SK-N-SH (cell line): ENCODE results near the gene MARK3. TPM values are rescaled to one million over a fixed set of nuclear protein-coding genes. Genes with fewer than 3 reads are reported as not detected.

Source experiments
- CTCF ChIA-PET: fragments of 300-600, 350-600 bp; formaldehyde crosslinking; extraction: SDS; loops from one replicate; lab custom pipeline; 2021; lab: Yijun Ruan, JAX
- POLR2A ChIA-PET: fragments of 350-600 bp; sonication (Branson Sonifier 250); formaldehyde crosslinking; extraction: SDS; loops from one replicate; lab custom pipeline; 2020; ENCODE audit warnings: antibody characterized with exemption, inconsistent platforms; lab: Yijun Ruan, JAX
- DNase-seq: peaks from one replicate; pipeline ENCODE4 v3.0.0; 2012
- H2AFZ ChIP-seq: fragments of 200-600 bp; sonication (generic); 2 replicates; pipeline ENCODE4 v1.8.1; 2016; ENCODE audit warnings: antibody characterized with exemption, mild to moderate bottlenecking, low read depth
- H3F3A ChIP-seq: fragments of 200-600 bp; sonication (generic); replicated peaks from 2 replicates; pipeline ENCODE3; 2016; ENCODE audit warnings: antibody characterized with exemption, mild to moderate bottlenecking; ENCODE audit not compliant: insufficient read depth
- H3K27ac ChIP-seq, 2 experiments: fragments of 200-500 bp in 1 of 2; fragments of 200-600 bp in 1 of 2; sonication (Bioruptor generic) in 1 of 2; sonication (generic), shearing (Covaris generic) in 1 of 2; 2 replicates each; pipeline versions ENCODE4 v1.5.1 to v1.6.1; 2014 to 2016; ENCODE audit warnings: low read depth in 2 of 2, inconsistent platforms in 1 of 2, low read length in 1 of 2, mild to moderate bottlenecking in 1 of 2, mixed read lengths in 1 of 2
- H3K27me3 ChIP-seq: fragments of 200-600 bp; sonication (generic), shearing (Covaris generic); 2 replicates; pipeline ENCODE4 v1.6.1; 2016; ENCODE audit warnings: mixed run types; ENCODE audit not compliant: insufficient read depth
- H3K36me3 ChIP-seq, 2 experiments: fragments of 200-500 bp in 1 of 2; fragments of 200-600 bp in 1 of 2; sonication (Bioruptor generic) in 1 of 2; sonication (generic) in 1 of 2; replicated peaks in 1 of 2; 2 replicates each; pipeline versions ENCODE3 to v1.5.1; 2014 to 2016; ENCODE audit warnings: low read length in 1 of 2, mild to moderate bottlenecking in 1 of 2; ENCODE audit not compliant: insufficient read depth in 2 of 2, control insufficient read depth in 1 of 2
- H3K4me1 ChIP-seq, 2 experiments: fragments of 200-500 bp in 1 of 2; fragments of 200-600 bp in 1 of 2; sonication (Bioruptor generic) in 1 of 2; sonication (generic), shearing (Covaris generic) in 1 of 2; 2 replicates each; pipeline versions ENCODE4 v1.5.1 to v1.6.1; 2014 to 2016; ENCODE audit warnings: low read depth in 1 of 2, low read length in 1 of 2, mixed run types in 1 of 2; ENCODE audit not compliant: insufficient read depth in 2 of 2, control insufficient read depth in 1 of 2
- H3K4me2 ChIP-seq: fragments of 200-600 bp; sonication (generic), shearing (Covaris generic); 2 replicates; pipeline ENCODE4 v1.6.1; 2017; ENCODE audit warnings: mixed run types
- H3K4me3 ChIP-seq, 2 experiments: fragments of 200-500 bp in 1 of 2; fragments of 200-600 bp in 1 of 2; sonication (Bioruptor generic) in 1 of 2; sonication (generic), shearing (Covaris generic) in 1 of 2; 2 replicates each; pipeline versions ENCODE4 v1.5.1 to v1.8.1; 2014 to 2016; ENCODE audit warnings: low read depth in 2 of 2, inconsistent platforms in 1 of 2, low read length in 1 of 2, mild to moderate bottlenecking in 1 of 2, mixed read lengths in 1 of 2, moderate library complexity in 1 of 2
- H3K79me2 ChIP-seq: fragments of 200-600 bp; sonication (generic); 2 replicates; pipeline ENCODE4 v1.8.1; 2017; ENCODE audit warnings: mild to moderate bottlenecking; ENCODE audit not compliant: insufficient read depth
- H3K9ac ChIP-seq: fragments of 200-600 bp; sonication (generic); 2 replicates; pipeline ENCODE4 v1.6.1; 2017; ENCODE audit warnings: mixed run types
- H3K9me2 ChIP-seq: fragments of 200-600 bp; sonication (generic); 2 replicates; pipeline ENCODE4 v1.6.1; 2017; ENCODE audit warnings: mixed run types
- H3K9me3 ChIP-seq: fragments of 200-600 bp; sonication (generic); 2 replicates; pipeline ENCODE4 v1.6.1; 2017; ENCODE audit warnings: mixed run types, mild to moderate bottlenecking, moderate library complexity
- H4K20me1 ChIP-seq: fragments of 200-600 bp; sonication (generic); 2 replicates; pipeline ENCODE4 v1.6.1; 2017; ENCODE audit warnings: mild to moderate bottlenecking, mixed run types; ENCODE audit not compliant: insufficient read depth
- CTCF ChIP-seq: fragments of 200-600 bp; sonication (generic); IDR thresholded peaks from 2 replicates; pipeline ENCODE4 v1.6.1; 2017; ENCODE audit warnings: antibody characterized with exemption, mild to moderate bottlenecking, moderate library complexity
- EP300 ChIP-seq, 2 experiments: IDR thresholded peaks; 2 replicates each; pipeline versions ENCODE4 v1.4.0 to v1.6.1; 2012; ENCODE audit warnings: borderline replicate concordance in 1 of 2, low read depth in 1 of 2, low read length in 1 of 2
- GABPA ChIP-seq: IDR thresholded peaks from 2 replicates; pipeline ENCODE4 v1.4.0; 2012; ENCODE audit warnings: low read depth, mild to moderate bottlenecking
- GATA2 ChIP-seq: sonication (generic); formaldehyde crosslinking; IDR thresholded peaks from 2 replicates; pipeline ENCODE4 v1.5.0; 2020; ENCODE audit warnings: mild to moderate bottlenecking, missing genetic modification reagents
- IRF3 ChIP-seq: fragments of 150-350 bp; IDR thresholded peaks from 2 replicates; pipeline ENCODE4 v1.6.1; 2016; ENCODE audit warnings: mild to moderate bottlenecking, low read depth, low read length
- MEF2A ChIP-seq: IDR thresholded peaks from 2 replicates; pipeline ENCODE4 v1.4.0; 2012; ENCODE audit warnings: low read depth, borderline replicate concordance
- NFIC ChIP-seq: IDR thresholded peaks from 2 replicates; pipeline ENCODE4 v1.4.0; 2012; ENCODE audit warnings: borderline replicate concordance
- PBX3 ChIP-seq: IDR thresholded peaks from 2 replicates; pipeline ENCODE4; 2012
- RAD21 ChIP-seq: IDR thresholded peaks from 2 replicates; pipeline ENCODE4 v1.6.1; 2012; ENCODE audit warnings: mild to moderate bottlenecking, low read length
- SIN3A ChIP-seq: IDR thresholded peaks from 2 replicates; pipeline ENCODE4 v1.6.1; 2012; ENCODE audit warnings: low read depth, mild to moderate bottlenecking, low read length, moderate library complexity, borderline replicate concordance
- SMC3 ChIP-seq: IDR thresholded peaks from 2 replicates; pipeline ENCODE4 v1.6.1; 2012; ENCODE audit warnings: low read depth, low read length, improper control_type of control experiment
- USF1 ChIP-seq: IDR thresholded peaks from 2 replicates; pipeline ENCODE4 v1.4.0; 2012; ENCODE audit warnings: low read depth, borderline replicate concordance
- WGBS: methylation state at CpG from one replicate; pipeline ENCODE4 v1.1.6; 2017; ENCODE audit warnings: low lambda C conversion rate; 5-methylcytosine and 5-hydroxymethylcytosine counted together
- polyA plus RNA-seq, 3 experiments: library from polyadenylated mRNA; depleted of rRNA; stranded (reverse); fragments of >200 nt; gene quantifications; 2 replicates each; pipeline ENCODE4 v1.2.3, GENCODE V29; 2012

Gene MARK3
- polyA plus RNA-seq, 1 of the 3 experiments (the other 2 are of a cell fraction): 73.4 TPM

- Histone ChIP-seq H3K4me3 (no peak overlapping the region), H3K9me2 (no peaks in the 10 kb centered on the region), H3K36me3 (peaks cover 0 to 32% of the 10 kb centered on the region in 2 experiments), H4K20me1 (peaks cover 9% of the 10 kb centered on the region; the same call in 1 of the 2 replicates), H3K27ac (no peak overlapping the region), H3K27me3 (no peaks in the 10 kb centered on the region), H3K4me1 (peaks cover 0 to 22% of the 10 kb centered on the region in 2 experiments; a peak in 1 of 4 replicates), H3K79me2 (peaks cover 28% of the 10 kb centered on the region), H3K4me2 (no peak overlapping the region), H3K9ac (no peak overlapping the region), H2AFZ (no peak overlapping the region), H3K9me3 (no peaks in the 10 kb centered on the region), H3F3A (no peaks in the 10 kb centered on the region)
- 96% methylated on average over 15 of the region's 22 CpGs for WGBS
- no peak for TF ChIP-seq PBX3
- TF ChIP-seq GABPA: no peak
- no peak for TF ChIP-seq RAD21
- TF ChIP-seq NFIC: no peak
- TF ChIP-seq USF1: no peak
- no peak for TF ChIP-seq SMC3
- no peak for TF ChIP-seq MEF2A
- TF ChIP-seq IRF3: no peak
- no peak for TF ChIP-seq CTCF
- no peak for TF ChIP-seq GATA2 (CRISPR knock-in tag)
- no peak for TF ChIP-seq SIN3A
- TF ChIP-seq EP300 (IDR thresholded peaks at IDR 0.05; ENCODE audit: borderline replicate concordance in 1 of 2, low read depth in 1 of 2, low read length in 1 of 2): no peak
- ChIA-PET CTCF (interaction anchor here (1.2 to 8.5 kb wide), 3 partner anchors 12 to 34 kb away, joined by 4 to 52 read pairs (median 4); no protein-coding TSS in a partner anchor), POLR2A (no interaction called here)
- no peak for DNase-seq
These were observed 149.4 kb downstream of the MARK3 start for GRCh38 chr14:103534576-103535061.
